Activated CD8-positive, alpha-beta memory T cell treated with anti-CD3 and anti-CD28 coated beads, Interleukin-2, amount 50 U/mL, for 24 hours (primary cell): ENCODE measurements around the gene ATF6.

Experiments
- DNase-seq: peaks from one replicate; pipeline ENCODE4 v3.0.0-alpha.2; 2020; ENCODE audit errors: extremely low read depth

ATF6 gene

DNA sequence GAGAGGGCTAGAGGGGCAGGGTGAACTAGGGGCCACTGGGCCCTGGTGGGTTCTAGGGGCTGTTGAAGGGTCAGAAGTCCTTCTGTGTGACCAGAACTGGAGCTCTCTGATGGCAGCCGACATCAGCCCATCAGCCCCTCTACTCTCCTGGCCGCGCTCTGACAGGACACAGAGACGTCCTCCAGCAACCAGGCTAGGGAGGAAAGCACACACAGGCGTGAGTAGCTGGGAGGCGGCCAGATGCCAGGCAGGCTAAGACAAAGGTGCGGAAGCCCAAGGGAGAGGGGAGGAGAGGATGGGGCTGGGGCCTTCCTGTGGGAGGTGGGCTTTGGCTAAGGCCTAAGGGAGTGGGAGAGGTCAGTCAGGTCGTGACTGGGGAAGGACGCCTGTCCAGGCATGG is 206.7 kb downstream of the ATF6 start:
- no peak for DNase-seq

GRCh38 chr1:161973924-161974845 is 208.1 kb downstream of the ATF6 start:
- no peak for DNase-seq

GRCh38 chr1:161978011-161978790 is 212.1 kb downstream of the ATF6 start:
- no peak for DNase-seq

DNA sequence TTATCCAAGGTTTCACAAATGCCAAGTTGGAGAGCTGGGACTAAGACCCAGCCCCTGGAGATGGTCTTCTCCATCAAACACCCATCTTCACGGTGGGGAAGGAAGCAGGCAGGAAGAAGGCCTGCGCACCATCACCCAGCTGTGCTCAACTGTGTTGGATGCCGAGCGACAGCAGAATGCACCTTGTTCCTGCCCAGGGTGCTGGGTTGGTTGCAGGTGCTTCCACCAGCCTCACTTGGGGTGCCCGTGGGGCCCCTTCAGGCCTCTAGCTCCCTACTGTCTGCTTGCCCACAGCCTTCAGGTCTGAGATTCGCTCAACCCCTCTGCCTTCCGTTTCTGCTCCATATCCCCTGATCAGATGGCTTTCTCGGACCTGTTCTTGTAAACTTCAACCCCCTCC is 215.0 kb downstream of the ATF6 start:
- no peak for DNase-seq

DNA sequence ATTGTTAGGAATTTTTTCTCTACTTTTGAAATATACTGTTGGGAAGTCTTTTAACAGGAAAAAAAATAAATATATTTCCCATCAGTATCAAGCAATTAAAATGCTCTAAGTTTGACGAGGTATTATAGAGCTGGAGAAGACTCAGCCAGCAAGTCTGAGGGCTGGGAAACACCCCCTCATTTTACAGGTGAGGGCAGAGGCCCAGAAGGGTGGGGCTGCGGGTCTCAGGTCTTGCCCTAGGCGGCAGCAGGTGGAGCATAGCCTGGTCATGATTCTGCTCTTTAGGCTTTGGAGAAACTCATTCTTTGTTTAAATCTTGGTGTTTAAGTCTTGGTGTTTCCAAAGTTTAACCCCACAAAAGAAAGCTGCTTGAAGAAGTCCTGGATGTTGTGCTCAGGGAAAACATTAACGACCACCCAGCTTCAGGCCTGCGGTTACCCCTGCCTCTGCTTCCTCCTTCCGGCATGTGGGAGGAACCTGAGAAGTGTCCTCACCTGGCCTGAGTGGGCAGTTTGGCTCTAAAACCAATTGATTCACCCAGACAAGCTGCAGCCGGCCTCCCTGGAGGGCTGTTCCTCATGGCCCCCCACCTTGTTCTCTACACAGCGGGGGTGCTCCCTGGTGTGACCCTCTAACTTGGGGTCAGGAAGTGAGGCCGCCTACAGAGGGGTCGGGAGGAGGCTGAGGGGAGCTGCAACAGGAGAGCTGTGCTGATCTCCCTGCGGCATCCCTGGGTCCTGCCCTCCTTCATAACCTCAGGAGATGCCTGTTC is 215.8 kb downstream of the ATF6 start:
- no peak for DNase-seq

GRCh38 chr1:161982507-161982895 is 216.4 kb downstream of the ATF6 start:
- DNase-seq, result no peak

- DNase-seq, result no peak
Measured at GRCh38 chr1:161982917-161983316, 216.8 kb downstream of the ATF6 start.

DNA sequence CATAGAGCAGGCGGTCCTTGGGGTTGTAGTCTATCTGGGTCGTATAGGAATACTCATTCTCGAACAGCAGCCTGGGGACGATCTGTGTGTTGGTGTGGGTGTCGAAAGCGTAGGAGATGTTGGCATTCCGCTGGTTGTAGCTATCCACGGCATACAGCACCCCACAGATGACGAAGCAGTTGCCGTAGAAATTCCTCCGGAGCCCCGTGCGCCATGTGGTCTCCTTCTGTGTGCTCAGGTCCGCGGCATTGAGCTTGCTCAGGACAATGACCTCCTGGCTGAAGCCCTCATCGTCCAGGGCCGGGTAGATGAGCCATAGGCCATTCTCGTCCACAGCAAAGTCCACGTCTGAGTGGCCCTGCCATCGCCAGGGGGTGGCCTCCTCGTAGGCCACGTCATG is 217.6 kb downstream of the ATF6 start:
- no peak for DNase-seq

GRCh38 chr1:161985301-161985822 is 219.2 kb downstream of the ATF6 start:
- no peak for DNase-seq

DNA sequence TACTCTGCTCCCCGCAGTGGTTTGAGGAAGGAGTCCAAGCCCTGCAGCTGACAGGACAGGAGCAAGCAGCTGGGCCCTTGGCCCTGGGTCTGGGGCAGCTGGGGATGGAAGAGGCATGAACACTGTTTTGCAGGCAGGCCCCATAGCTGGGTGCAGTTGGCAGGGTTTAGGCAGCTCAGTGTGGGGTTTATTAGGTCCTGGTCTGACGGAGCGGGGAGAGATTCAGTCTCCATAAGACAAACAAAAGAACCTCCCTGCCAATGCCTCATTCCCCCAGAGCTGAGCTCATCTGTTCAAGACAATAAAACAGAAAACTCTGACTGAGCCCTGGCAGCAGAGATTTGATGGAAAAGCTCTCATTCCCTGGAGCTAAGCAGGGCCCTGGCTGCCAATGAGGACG is 220.2 kb downstream of the ATF6 start:
- DNase-seq, result no peak

- no peak for DNase-seq
Measured at GRCh38 chr1:161987303-161987702, 221.2 kb downstream of the ATF6 start.

DNA sequence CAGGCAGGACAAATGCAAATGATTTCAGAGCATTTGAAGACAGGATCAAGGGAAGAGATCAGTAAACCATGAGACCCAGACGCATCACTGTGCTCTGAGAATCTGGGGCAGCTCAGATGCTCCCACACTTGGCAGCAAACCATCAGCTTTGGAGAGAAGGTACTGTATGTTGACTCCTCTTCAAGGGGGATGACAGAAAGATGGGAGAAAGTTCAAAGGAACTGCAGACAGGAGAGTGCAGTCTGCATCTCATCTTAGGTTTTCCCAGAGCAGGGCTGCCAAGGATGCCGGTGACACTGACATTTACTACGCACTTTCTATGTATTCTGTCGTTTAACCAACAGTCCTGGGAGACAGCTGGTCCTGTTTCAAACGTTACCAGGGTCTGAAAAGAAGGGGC is 221.8 kb downstream of the ATF6 start:
- no peak for DNase-seq

GRCh38 chr1:161988413-161988812 is 222.3 kb downstream of the ATF6 start:
- no peak for DNase-seq

GRCh38 chr1:161989108-161989507 is 223.0 kb downstream of the ATF6 start:
- DNase-seq, result no peak

- no peak for DNase-seq
Measured at GRCh38 chr1:161989786-161990185, 223.7 kb downstream of the ATF6 start.

DNA sequence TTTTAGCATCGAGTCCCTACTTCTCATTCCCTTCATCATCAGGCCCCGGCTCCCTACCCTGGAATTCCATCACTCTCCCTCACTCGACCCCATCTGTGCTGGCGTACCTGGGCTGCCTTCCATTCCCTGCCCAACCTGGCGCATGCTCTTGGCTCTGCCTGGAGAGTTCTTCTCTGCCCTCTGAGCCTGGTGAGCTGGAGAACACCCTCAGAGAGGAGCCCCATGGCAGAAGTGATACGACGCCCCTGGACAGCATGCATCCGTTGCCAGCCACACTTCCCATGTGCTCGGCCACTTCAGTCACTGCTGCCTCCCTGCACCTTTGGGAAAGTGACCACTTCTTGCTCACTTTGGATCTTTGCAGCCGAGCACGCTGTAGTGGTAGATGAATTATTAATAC is 227.5 kb downstream of the ATF6 start:
- no peak for DNase-seq

DNA sequence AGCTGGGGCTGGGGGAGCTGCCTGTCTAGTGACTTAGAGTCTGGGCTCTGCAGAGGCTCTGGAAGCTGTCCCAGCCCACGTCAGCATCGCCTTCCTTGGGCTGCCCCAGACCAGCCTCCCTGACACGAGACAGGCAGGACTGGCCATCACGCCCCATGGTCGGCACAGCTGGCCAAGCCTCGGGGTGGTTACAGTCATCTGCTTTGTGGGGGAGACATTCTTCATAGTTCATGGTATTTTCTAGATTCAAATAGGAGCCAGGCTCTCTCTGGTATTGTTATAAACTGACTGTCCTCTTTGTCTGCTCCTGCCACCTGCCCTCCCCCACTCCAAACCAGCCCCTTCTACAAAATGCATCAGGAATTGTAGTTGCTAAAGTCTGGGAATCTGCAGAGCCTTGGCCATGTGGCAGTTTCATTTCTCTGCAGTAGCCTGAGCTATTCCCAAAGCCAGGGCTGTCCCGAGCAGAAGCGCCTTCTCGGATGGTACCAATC is 228.1 kb downstream of the ATF6 start:
- DNase-seq, result no peak

GRCh38 chr1:161997152-161997551 is 231.0 kb downstream of the ATF6 start:
- no peak for DNase-seq

- no peak for DNase-seq
Measured at GRCh38 chr1:161998811-161999210, 232.7 kb downstream of the ATF6 start.

GRCh38 chr1:161999301-162000052 is 233.4 kb downstream of the ATF6 start:
- no peak for DNase-seq

GRCh38 chr1:162000053-162000420 is 233.9 kb downstream of the ATF6 start:
- DNase-seq, result no peak
